K562 (cell line): ENCODE measurements around the gene ZFYVE19. TPM values are rescaled to one million over a fixed set of nuclear protein-coding genes. Genes with fewer than 3 reads are reported as not detected.

ENCODE experiments used
- ATAC-seq: fragments of 200-7000 bp; cut with Tn5 transposase; 3 replicates; pipeline ENCODE4 v1.9.1; 2020; ENCODE audit warnings: moderate library complexity
- BruUV-seq: library from RNA; stranded (reverse); fragments of 400-500 nt; replicated peaks from 2 replicates; lab custom pipeline; 2021; lab: Mats Ljungman, UMichigan
- CTCF ChIA-PET: fragments of 300-600 bp; formaldehyde crosslinking; extraction: SDS; loops from one replicate; lab custom pipeline; 2021; ENCODE audit warnings: low intra/inter-chr PET ratio; lab: Yijun Ruan, JAX
- POLR2A ChIA-PET: fragments of 300-600, 350-650 bp; sonication (Branson Sonifier 250); formaldehyde crosslinking; extraction: SDS; loops from one replicate; lab custom pipeline; 2021; ENCODE audit warnings: antibody characterized with exemption, inconsistent platforms; lab: Yijun Ruan, JAX
- DNase-seq, 4 experiments: peaks; one replicate each; pipeline versions ENCODE4 v3.0.0 to v3.0.0-alpha.2; 2011 to 2018; ENCODE audit warnings: low spot score in 3 of 4, mixed read lengths in 3 of 4; ENCODE audit errors: extremely low read depth in 1 of 4
- FAIRE-seq: peaks from 2 replicates; lab custom pipeline; 2011; peaks lifted over from hg19 to GRCh38; lab: Jason Lieb, UNC
- H2AFZ ChIP-seq: 2 replicates; pipeline ENCODE4 v1.6.0; 2011; ENCODE audit warnings: low read depth, low read length, control low read depth, inconsistent platforms
- H3K27ac ChIP-seq: fragments of 200-600 bp; 3 replicates; pipeline ENCODE4 v1.8.0; 2011; ENCODE audit warnings: low read depth, mild to moderate bottlenecking, control low read depth, inconsistent platforms, low read length, moderate library complexity, mixed read lengths; ENCODE audit errors: extremely low read depth
- H3K27me3 ChIP-seq, 2 experiments: fragments of 300-600 bp in 1 of 2; 2 replicates in 1 of 2; 3 replicates in 1 of 2; pipeline versions ENCODE4 v1.6.0 to v1.8.0; 2011; ENCODE audit warnings: inconsistent platforms in 2 of 2, low read length in 2 of 2, mild to moderate bottlenecking in 1 of 2, mixed read lengths in 1 of 2, moderate library complexity in 1 of 2; ENCODE audit not compliant: control insufficient read depth in 2 of 2, insufficient read depth in 2 of 2
- H3K36me3 ChIP-seq: fragments of 300-600 bp; 3 replicates; pipeline ENCODE4 v1.8.0; 2011; ENCODE audit warnings: mild to moderate bottlenecking, low read length, inconsistent platforms; ENCODE audit not compliant: control insufficient read depth, insufficient read depth
- H3K4me1 ChIP-seq, 2 experiments: fragments of 200-600 bp in 1 of 2; replicated peaks in 1 of 2; 2 replicates in 1 of 2; 3 replicates in 1 of 2; pipeline versions ENCODE4 v1.5.1 to v1.8.0; 2011; ENCODE audit warnings: inconsistent platforms in 2 of 2, low read length in 2 of 2, mild to moderate bottlenecking in 1 of 2, mixed read lengths in 1 of 2, moderate library complexity in 1 of 2; ENCODE audit not compliant: control insufficient read depth in 2 of 2, insufficient read depth in 2 of 2
- H3K4me2 ChIP-seq: 2 replicates; pipeline ENCODE4 v1.6.1; 2011; ENCODE audit warnings: low read length, control low read depth, inconsistent platforms, mixed read lengths; ENCODE audit not compliant: insufficient read depth
- H3K4me3 ChIP-seq: fragments of 200-600 bp; sonication (generic), shearing (Covaris generic); 2 replicates; pipeline ENCODE4 v1.5.1; 2016; ENCODE audit warnings: control low read depth, inconsistent platforms
- H3K79me2 ChIP-seq: fragments of 200-600 bp; 3 replicates; pipeline ENCODE4 v1.8.0; 2011; ENCODE audit warnings: low read length, inconsistent platforms; ENCODE audit not compliant: control insufficient read depth, insufficient read depth
- H3K9ac ChIP-seq, 2 experiments: 2 replicates each; pipeline versions ENCODE4 v1.6.0 to v1.6.1; 2011; ENCODE audit warnings: low read depth in 2 of 2, low read length in 2 of 2, control low read depth in 1 of 2, inconsistent platforms in 1 of 2, mild to moderate bottlenecking in 1 of 2, mixed read lengths in 1 of 2; ENCODE audit not compliant: insufficient read depth in 1 of 2
- H3K9me1 ChIP-seq: one replicate; pipeline ENCODE4 v1.6.0; 2011; ENCODE audit warnings: inconsistent platforms, mild to moderate bottlenecking, low read length, moderate library complexity; ENCODE audit not compliant: control insufficient read depth, insufficient read depth
- H3K9me3 ChIP-seq: replicated peaks from 2 replicates; pipeline ENCODE4 v1.5.1; 2011; ENCODE audit warnings: low read depth, low read length, inconsistent platforms; ENCODE audit not compliant: control insufficient read depth, insufficient read depth
- H4K20me1 ChIP-seq: replicated peaks from 2 replicates; pipeline ENCODE4 v1.6.1; 2011; ENCODE audit warnings: low read length, inconsistent platforms, mixed read lengths; ENCODE audit not compliant: control insufficient read depth, insufficient read depth
- ARID2 ChIP-seq: fragments of 450-650 bp; IDR thresholded peaks from 2 replicates; pipeline ENCODE4 v1.6.1; 2017; ENCODE audit warnings: antibody characterized with exemption, mild to moderate bottlenecking
- FUS ChIP-seq: fragments of 200-400 bp; formaldehyde crosslinking; optimal IDR thresholded peaks from 2 replicates; pipeline ENCODE3; 2017; ENCODE audit warnings: low read depth, low read length
- HMGN3 ChIP-seq: IDR thresholded peaks from 2 replicates; pipeline ENCODE4 v1.6.1; 2011; ENCODE audit warnings: borderline replicate concordance, low read depth, mild to moderate bottlenecking, mixed read lengths, low read length; ENCODE audit not compliant: insufficient read length; ENCODE audit errors: extremely low read depth
- PHF21A ChIP-seq: fragments of 450-650 bp; IDR thresholded peaks from 2 replicates; pipeline ENCODE4 v1.6.1; 2017; ENCODE audit warnings: low read depth, borderline replicate concordance
- POLR3A ChIP-seq: IDR thresholded peaks from 2 replicates; pipeline ENCODE4 v1.6.1; 2011; ENCODE audit warnings: borderline replicate concordance, mild to moderate bottlenecking, moderate library complexity; ENCODE audit not compliant: insufficient read length, insufficient read depth; ENCODE audit errors: extremely low read depth
- SAFB2 ChIP-seq: fragments of 200-400 bp; formaldehyde crosslinking; IDR thresholded peaks from 2 replicates; pipeline ENCODE4 v1.6.1; 2018; ENCODE audit warnings: borderline replicate concordance, low read length, low read depth, moderate library complexity; ENCODE audit not compliant: severe bottlenecking
- SETDB1 ChIP-seq: IDR thresholded peaks from one replicate; pipeline ENCODE4 v1.6.1; 2012; ENCODE audit warnings: low read length, control low read depth, inconsistent platforms
- THRAP3 ChIP-seq: fragments of 450-650 bp; IDR thresholded peaks from 2 replicates; pipeline ENCODE4 v1.6.1; 2016; ENCODE audit warnings: mild to moderate bottlenecking, inconsistent platforms, borderline replicate concordance
- ZNF347 ChIP-seq: fragments of 450-650 bp; formaldehyde crosslinking; IDR thresholded peaks from 2 replicates; pipeline ENCODE4 v1.4.0; 2020; ENCODE audit warnings: low read depth, mild to moderate bottlenecking, moderate library complexity
- WGBS: fragments of 100-300 bp; shearing (Covaris generic); methylation state at CpG from one replicate; pipeline ENCODE4 v1.1.6; 2016; ENCODE audit warnings: low coverage, mixed read lengths; ENCODE audit not compliant: insufficient coverage; ENCODE audit errors: missing lambda C conversion rate; 5-methylcytosine and 5-hydroxymethylcytosine counted together
- in situ Hi-C: fragments of 300-500 bp; cut with MboI; formaldehyde crosslinking; loops from 4 replicates; pipeline ENCODE4 v1.15.0; 2018; ENCODE audit warnings: inconsistent platforms, mixed read lengths
- intact Hi-C: fragments of 100-400 bp; cut with micrococcal nuclease; formaldehyde crosslinking; loops from 2 replicates; pipeline ENCODE4 v1.14.2; 2022
- polyA plus RNA-seq, 8 experiments: library from polyadenylated mRNA; depleted of rRNA in 4 of 8; stranded (reverse) in 5 of 8; unstranded in 3 of 8; fragments of >200 nt; fragmentation: Nextera tagmentation in 2 of 8; fragmentation: Illumina TruSeq in 1 of 8; extraction: Ambion mirVana in 2 of 8; extraction: Trizol in 1 of 8; gene quantifications; 2 replicates each; pipeline versions ENCODE4 v1.2.1 to v1.2.3, GENCODE V29; 2011 to 2014; ENCODE audit warnings: inconsistent platforms in 1 of 8, missing spikeins in 1 of 8
- total RNA-seq, 7 experiments: library from RNA; depleted of rRNA in 6 of 7; stranded (reverse); fragments of >200 nt in 6 of 7; fragmentation: Illumina TruSeq in 2 of 7; extraction: Trizol in 2 of 7; gene quantifications; 2 replicates each; pipeline versions ENCODE4 v1.2.1 to v1.2.3, GENCODE V29; 2011 to 2021; ENCODE audit warnings: low replicate concordance in 1 of 7
- TF ChIP-seq, protein P1 (sequence below): sonication (generic); formaldehyde crosslinking; IDR thresholded peaks from 2 replicates; pipeline ENCODE4 v1.8.0; 2022; ENCODE audit warnings: mild to moderate bottlenecking, missing genetic modification reagents
- TF ChIP-seq, protein P2 (sequence below): fragments of 450-650 bp; IDR thresholded peaks from 2 replicates; pipeline ENCODE4 v1.6.1; 2017; ENCODE audit warnings: antibody characterized with exemption

The ZFYVE19 gene
- total and polyA plus RNA-seq, 9 of the 15 experiments (the other 6 are each of a cell fraction or from before 2014, with no cell fraction given) = 1.5 to 36.8 (median 19.9) TPM

DNA sequence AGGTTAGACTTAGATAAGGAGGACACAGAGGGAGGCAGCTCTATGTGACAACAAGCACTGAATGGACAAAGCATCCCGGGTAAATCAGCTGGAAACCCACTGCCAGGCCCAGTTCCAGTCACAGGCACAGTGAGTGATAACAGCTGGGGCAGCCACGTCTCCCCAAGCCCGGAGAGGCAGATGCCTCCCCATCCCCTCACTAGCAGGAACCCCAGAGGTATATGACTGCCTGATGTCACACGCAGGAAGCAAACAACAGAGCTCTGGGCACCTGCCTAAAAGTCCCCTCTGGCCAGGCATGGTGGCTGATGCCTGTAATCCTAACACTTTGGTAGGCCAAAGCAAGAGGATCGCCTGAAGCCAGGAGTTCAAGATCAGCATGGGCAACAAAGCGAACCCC, 18.9 kb upstream of the ZFYVE19 start:
- H3K9me1 ChIP-seq = no peaks in the 10 kb centered on the region
- ATAC-seq = no peak
- peaks cover 4% of the 10 kb centered on the region; the same call in 1 of the 3 replicates for H3K79me2 ChIP-seq
- intact Hi-C loops (loop anchor here (5.0 to 10.0 kb wide), 2 partner anchors 69 to 273 kb away; no protein-coding TSS in a partner anchor), in situ Hi-C loops (no loop called here)
- TF ChIP-seq, protein P1, sequence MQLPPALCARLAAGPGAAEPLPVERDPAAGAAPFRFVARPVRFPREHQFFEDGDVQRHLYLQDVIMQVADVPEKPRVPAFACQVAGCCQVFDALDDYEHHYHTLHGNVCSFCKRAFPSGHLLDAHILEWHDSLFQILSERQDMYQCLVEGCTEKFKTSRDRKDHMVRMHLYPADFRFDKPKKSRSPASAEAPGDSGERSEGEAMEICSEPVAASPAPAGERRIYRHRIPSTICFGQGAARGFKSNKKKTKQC (CRISPR knock-in tag) = no peak
- TF ChIP-seq ZNF347 (no peak), ARID2 (no peak), FUS (no peak), HMGN3 (no peak), POLR3A (no peak), SAFB2 (no peak), PHF21A (no peak), SETDB1 (no peak), THRAP3 (no peak)
- TF ChIP-seq, protein P2, sequence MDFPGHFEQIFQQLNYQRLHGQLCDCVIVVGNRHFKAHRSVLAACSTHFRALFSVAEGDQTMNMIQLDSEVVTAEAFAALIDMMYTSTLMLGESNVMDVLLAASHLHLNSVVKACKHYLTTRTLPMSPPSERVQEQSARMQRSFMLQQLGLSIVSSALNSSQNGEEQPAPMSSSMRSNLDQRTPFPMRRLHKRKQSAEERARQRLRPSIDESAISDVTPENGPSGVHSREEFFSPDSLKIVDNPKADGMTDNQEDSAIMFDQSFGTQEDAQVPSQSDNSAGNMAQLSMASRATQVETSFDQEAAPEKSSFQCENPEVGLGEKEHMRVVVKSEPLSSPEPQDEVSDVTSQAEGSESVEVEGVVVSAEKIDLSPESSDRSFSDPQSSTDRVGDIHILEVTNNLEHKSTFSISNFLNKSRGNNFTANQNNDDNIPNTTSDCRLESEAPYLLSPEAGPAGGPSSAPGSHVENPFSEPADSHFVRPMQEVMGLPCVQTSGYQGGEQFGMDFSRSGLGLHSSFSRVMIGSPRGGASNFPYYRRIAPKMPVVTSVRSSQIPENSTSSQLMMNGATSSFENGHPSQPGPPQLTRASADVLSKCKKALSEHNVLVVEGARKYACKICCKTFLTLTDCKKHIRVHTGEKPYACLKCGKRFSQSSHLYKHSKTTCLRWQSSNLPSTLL = no peak
- H3K9me3 ChIP-seq = no peaks in the 10 kb centered on the region
- WGBS = 66% methylated on average over 5 of the region's 6 CpGs
- no peak for FAIRE-seq
- H3K4me2 ChIP-seq = no peak overlapping the region
- no peak overlapping the region for H3K27ac ChIP-seq
- no peaks in the 10 kb centered on the region for H4K20me1 ChIP-seq
- no peak overlapping the region for H2AFZ ChIP-seq
- H3K4me3 ChIP-seq = no peak overlapping the region
- POLR2A ChIA-PET = interaction anchor here (0.6 to 2.4 kb wide), 6 partner anchors 9 to 106 kb away, joined by 3 to 11 read pairs (median 4); partner anchors contain the start of genes C15orf62, DNAJC17, VPS18 and ZFYVE19
- H3K9ac ChIP-seq = peak overlapping the region in 1 of 2 experiments; percentile 31; a peak in 1 of 4 replicates
- no peak for DNase-seq
- CTCF ChIA-PET = interaction anchor here (5.1 kb wide), 1 partner anchor 106 kb away, joined by 66 read pairs; the partner anchor contains the start of gene VPS18
- peaks cover 10% of the 10 kb centered on the region; the same call in 1 of the 3 replicates for H3K36me3 ChIP-seq
- no TSS peak for BruUV-seq
- peaks cover 7 to 8% of the 10 kb centered on the region in 2 experiments; a peak in 4 of 5 replicates for H3K4me1 ChIP-seq
- H3K27me3 ChIP-seq = no peaks in the 10 kb centered on the region
